Upper lobe of left lung (tissue), 6 donors: ENCODE data around the gene CLMN. TPM values are rescaled to one million over a fixed set of nuclear protein-coding genes. Genes with fewer than 3 reads are reported as not detected.

Experiments
- ATAC-seq, 2 donors: fragments of 200-7000 bp; cut with Tn5 transposase; one replicate each; pipeline ENCODE4 v1.9.1; 2022; ENCODE audit warnings: mild to moderate bottlenecking in 2 of 2, moderate library complexity in 2 of 2; ENCODE audit not compliant: low FRiP score in 2 of 2
- DNase-seq, 2 donors: peaks; one replicate each; pipeline ENCODE4 v3.0.0-alpha.2; 2019 to 2020
- H3K27ac ChIP-seq, 4 donors: fragments of 200-600 bp; sonication (generic); one replicate each; pipeline ENCODE4 v1.5.1; 2016 to 2019
- H3K27me3 ChIP-seq, 4 donors: fragments of 200-600 bp; sonication (generic); one replicate each; pipeline ENCODE4 v1.5.1; 2017 to 2019
- H3K36me3 ChIP-seq, 4 donors: fragments of 200-600 bp; sonication (generic); one replicate each; pipeline ENCODE4 v1.5.1; 2016 to 2019
- H3K4me1 ChIP-seq, 4 donors: fragments of 200-600 bp; sonication (generic); one replicate each; pipeline ENCODE4 v1.5.1; 2018 to 2019
- H3K4me3 ChIP-seq, 4 donors: fragments of 200-600 bp; sonication (generic); one replicate each; pipeline ENCODE4 v1.5.1; 2017 to 2019; ENCODE audit warnings: mild to moderate bottlenecking in 2 of 4, moderate library complexity in 1 of 4
- H3K9me3 ChIP-seq, 4 donors: fragments of 200-600 bp; sonication (generic); one replicate each; pipeline ENCODE4 v1.5.1; 2018 to 2019
- CTCF ChIP-seq, 6 experiments: fragments of 450-650 bp in 4 of 6; fragments of 200-600 bp in 2 of 6; sonication (generic) in 2 of 6; IDR thresholded peaks; one replicate each; pipeline ENCODE4 v1.5.1; 2016 to 2019; ENCODE audit warnings: antibody characterized with exemption in 6 of 6
- EP300 ChIP-seq, 4 donors: sonication (generic); formaldehyde crosslinking; IDR thresholded peaks; one replicate each; pipeline ENCODE4 v1.5.1; 2017; ENCODE audit warnings: antibody characterized with exemption in 4 of 4, control low read depth in 2 of 4
- POLR2A ChIP-seq, 4 donors: fragments of 450-650 bp; IDR thresholded peaks; one replicate each; pipeline ENCODE4 v1.5.1; 2016 to 2017; ENCODE audit warnings: antibody characterized with exemption in 4 of 4, mild to moderate bottlenecking in 2 of 4
- POLR2AphosphoS5 ChIP-seq, 2 donors: sonication (generic); formaldehyde crosslinking; IDR thresholded peaks; one replicate each; pipeline ENCODE4 v1.5.1; 2017; ENCODE audit warnings: antibody characterized with exemption in 2 of 2
- WGBS, 2 donors: methylation state at CpG; one replicate each; pipeline ENCODE4 v1.1.5; 2017 to 2018; 5-methylcytosine and 5-hydroxymethylcytosine counted together
- total RNA-seq, 6 donors: library from RNA; depleted of rRNA in 4 of 6; stranded (reverse); fragments of >200 nt in 4 of 6; gene quantifications; one replicate each; pipeline versions ENCODE4 v1.1.0 to v1.2.1, GENCODE V29; 2016 to 2021
- donor health status: DM: no; HTN: no; CAD: no; lungs with moderate emphysema.
- donor health status: DM: no; HTN: yes; CAD: no; lungs with severe emphysema.

The CLMN gene
- total RNA-seq, 6 donors from 2014 or later, result 9.7 to 35.5 (median 18.8) TPM

GRCh38 chr14:95218472-95219193 is 101.1 kb downstream of the CLMN start:
- Histone ChIP-seq H3K4me3 (no peak overlapping the region), H3K36me3 (no peaks in the 10 kb centered on the region), H3K4me1 (peaks cover 0 to 9% (median 4%) of the 10 kb centered on the region in 4 donors), H3K27ac (no peak overlapping the region), H3K27me3 (no peaks in the 10 kb centered on the region), H3K9me3 (no peaks in the 10 kb centered on the region)
- ATAC-seq (no peak), DNase-seq (no peak)
- 82 to 84% methylated on average over 6 to 8 of the region's 8 CpGs for WGBS, 2 donors
- TF ChIP-seq EP300 (IDR thresholded peaks at IDR 0.05) (no peak), POLR2AphosphoS5 (IDR thresholded peaks at IDR 0.05) (no peak), POLR2A (IDR thresholded peaks at IDR 0.05) (no peak), CTCF (IDR thresholded peaks at IDR 0.05) (no peak)

GRCh38 chr14:95218006-95218405 is 101.7 kb downstream of the CLMN start:
- WGBS, 2 donors, result 83 to 86% methylated on average over 4 of the region's 4 CpGs
- no peak overlapping the region for H3K27ac ChIP-seq
- H3K27me3 ChIP-seq, result no peaks in the 10 kb centered on the region
- H3K4me3 ChIP-seq, result no peak overlapping the region
- H3K36me3 ChIP-seq, result no peaks in the 10 kb centered on the region
- no peak for DNase-seq
- H3K9me3 ChIP-seq, result no peaks in the 10 kb centered on the region
- ATAC-seq, result no peak
- TF ChIP-seq CTCF (IDR thresholded peaks at IDR 0.05) (no peak), EP300 (IDR thresholded peaks at IDR 0.05) (no peak), POLR2A (IDR thresholded peaks at IDR 0.05) (no peak), POLR2AphosphoS5 (IDR thresholded peaks at IDR 0.05) (no peak)
- H3K4me1 ChIP-seq, result peaks cover 0 to 6% (median 2%) of the 10 kb centered on the region in 4 donors

- peaks cover 0 to 3% (median under 1%) of the 10 kb centered on the region in 4 donors for H3K4me1 ChIP-seq
- no peak overlapping the region for H3K27ac ChIP-seq
- ATAC-seq (no peak), DNase-seq (no peak)
- no peaks in the 10 kb centered on the region for H3K36me3 ChIP-seq
- H3K27me3 ChIP-seq, result no peaks in the 10 kb centered on the region
- H3K4me3 ChIP-seq, result no peak overlapping the region
- H3K9me3 ChIP-seq, result no peaks in the 10 kb centered on the region
- TF ChIP-seq EP300 (IDR thresholded peaks at IDR 0.05), result no peak
- no peak for TF ChIP-seq POLR2AphosphoS5 (IDR thresholded peaks at IDR 0.05)
- TF ChIP-seq POLR2A (IDR thresholded peaks at IDR 0.05), result no peak
- TF ChIP-seq CTCF (IDR thresholded peaks at IDR 0.05), result no peak
- WGBS, 2 donors, result 75 to 77% methylated on average over 10 of the region's 10 CpGs
Observed at GRCh38 chr14:95217391-95217900, 102.3 kb downstream of the CLMN start.

- no peak for DNase-seq
- no peaks in the 10 kb centered on the region for H3K4me1 ChIP-seq
- WGBS, 2 donors, result 81 to 84% methylated on average over 8 of the region's 8 CpGs
- H3K27me3 ChIP-seq, result no peaks in the 10 kb centered on the region
- H3K9me3 ChIP-seq, result no peaks in the 10 kb centered on the region
- no peak for ATAC-seq
- H3K27ac ChIP-seq, result no peak overlapping the region
- no peaks in the 10 kb centered on the region for H3K36me3 ChIP-seq
- TF ChIP-seq POLR2A (IDR thresholded peaks at IDR 0.05), result no peak
- no peak for TF ChIP-seq EP300 (IDR thresholded peaks at IDR 0.05)
- no peak for TF ChIP-seq POLR2AphosphoS5 (IDR thresholded peaks at IDR 0.05)
- TF ChIP-seq CTCF (IDR thresholded peaks at IDR 0.05), result no peak
- no peak overlapping the region for H3K4me3 ChIP-seq
Observed at GRCh38 chr14:95216008-95216407, 103.7 kb downstream of the CLMN start.
